ENCODE data around the gene HNRNPA1. TPM values are rescaled to one million over a fixed set of nuclear protein-coding genes. Genes with fewer than 3 reads are reported as not detected.
A peak's percentile ranks its signal among the peaks of the same experiment; 100 is the strongest.

Gene HNRNPA1
- total and polyA plus RNA-seq, 9 of the 15 experiments (the other 6 are each of a cell fraction or from before 2014, with no cell fraction given), result 1,166 to 2,703 (median 1,815) TPM

DNA sequence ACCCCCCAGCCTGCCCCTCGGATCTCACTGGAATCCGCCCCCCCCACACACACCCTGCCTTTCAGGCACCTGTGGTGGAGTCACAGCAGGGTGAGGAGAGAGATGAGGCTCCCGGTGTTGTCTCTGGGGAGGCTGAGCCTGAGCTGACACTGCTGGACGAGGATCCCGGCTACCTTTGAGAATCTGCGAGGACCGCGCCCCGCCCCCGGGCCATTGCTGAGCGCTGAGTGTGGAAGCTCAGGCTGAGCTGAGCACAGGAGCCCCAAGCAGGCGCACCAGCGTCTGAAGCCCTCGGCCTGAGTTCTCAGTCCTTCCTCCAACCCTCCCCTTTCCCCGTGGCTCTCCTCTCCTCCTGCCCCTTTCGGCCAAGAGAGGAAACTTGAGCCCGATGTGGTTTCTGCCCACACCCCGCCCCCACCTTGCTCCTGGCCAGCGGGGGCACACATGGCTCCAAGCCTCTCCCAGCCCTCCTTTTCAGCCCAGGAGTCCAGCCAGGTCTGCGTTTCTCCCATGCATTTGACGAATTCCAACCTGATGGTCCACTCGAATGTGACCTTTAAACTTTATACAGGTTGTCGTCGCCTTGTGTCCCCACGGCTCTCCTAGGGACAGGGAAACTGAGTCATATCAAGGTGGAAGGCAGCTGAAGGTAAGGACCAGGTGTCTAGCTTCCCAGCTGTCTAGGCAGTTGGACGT, 20.4 kb downstream of the HNRNPA1 start, which contains the start of gene NFE2 (continued):
- TF ChIP-seq, protein P1, sequence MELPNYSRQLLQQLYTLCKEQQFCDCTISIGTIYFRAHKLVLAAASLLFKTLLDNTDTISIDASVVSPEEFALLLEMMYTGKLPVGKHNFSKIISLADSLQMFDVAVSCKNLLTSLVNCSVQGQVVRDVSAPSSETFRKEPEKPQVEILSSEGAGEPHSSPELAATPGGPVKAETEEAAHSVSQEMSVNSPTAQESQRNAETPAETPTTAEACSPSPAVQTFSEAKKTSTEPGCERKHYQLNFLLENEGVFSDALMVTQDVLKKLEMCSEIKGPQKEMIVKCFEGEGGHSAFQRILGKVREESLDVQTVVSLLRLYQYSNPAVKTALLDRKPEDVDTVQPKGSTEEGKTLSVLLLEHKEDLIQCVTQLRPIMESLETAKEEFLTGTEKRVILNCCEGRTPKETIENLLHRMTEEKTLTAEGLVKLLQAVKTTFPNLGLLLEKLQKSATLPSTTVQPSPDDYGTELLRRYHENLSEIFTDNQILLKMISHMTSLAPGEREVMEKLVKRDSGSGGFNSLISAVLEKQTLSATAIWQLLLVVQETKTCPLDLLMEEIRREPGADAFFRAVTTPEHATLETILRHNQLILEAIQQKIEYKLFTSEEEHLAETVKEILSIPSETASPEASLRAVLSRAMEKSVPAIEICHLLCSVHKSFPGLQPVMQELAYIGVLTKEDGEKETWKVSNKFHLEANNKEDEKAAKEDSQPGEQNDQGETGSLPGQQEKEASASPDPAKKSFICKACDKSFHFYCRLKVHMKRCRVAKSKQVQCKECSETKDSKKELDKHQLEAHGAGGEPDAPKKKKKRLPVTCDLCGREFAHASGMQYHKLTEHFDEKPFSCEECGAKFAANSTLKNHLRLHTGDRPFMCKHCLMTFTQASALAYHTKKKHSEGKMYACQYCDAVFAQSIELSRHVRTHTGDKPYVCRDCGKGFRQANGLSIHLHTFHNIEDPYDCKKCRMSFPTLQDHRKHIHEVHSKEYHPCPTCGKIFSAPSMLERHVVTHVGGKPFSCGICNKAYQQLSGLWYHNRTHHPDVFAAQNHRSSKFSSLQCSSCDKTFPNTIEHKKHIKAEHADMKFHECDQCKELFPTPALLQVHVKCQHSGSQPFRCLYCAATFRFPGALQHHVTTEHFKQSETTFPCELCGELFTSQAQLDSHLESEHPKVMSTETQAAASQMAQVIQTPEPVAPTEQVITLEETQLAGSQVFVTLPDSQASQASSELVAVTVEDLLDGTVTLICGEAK (IDR thresholded peaks at IDR 0.05), result no peak
- TF ChIP-seq, protein P1 (CRISPR knock-in tag; IDR thresholded peaks at IDR 0.05), result no peak
- TF ChIP-seq, protein P2, sequence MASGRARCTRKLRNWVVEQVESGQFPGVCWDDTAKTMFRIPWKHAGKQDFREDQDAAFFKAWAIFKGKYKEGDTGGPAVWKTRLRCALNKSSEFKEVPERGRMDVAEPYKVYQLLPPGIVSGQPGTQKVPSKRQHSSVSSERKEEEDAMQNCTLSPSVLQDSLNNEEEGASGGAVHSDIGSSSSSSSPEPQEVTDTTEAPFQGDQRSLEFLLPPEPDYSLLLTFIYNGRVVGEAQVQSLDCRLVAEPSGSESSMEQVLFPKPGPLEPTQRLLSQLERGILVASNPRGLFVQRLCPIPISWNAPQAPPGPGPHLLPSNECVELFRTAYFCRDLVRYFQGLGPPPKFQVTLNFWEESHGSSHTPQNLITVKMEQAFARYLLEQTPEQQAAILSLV (tag; IDR thresholded peaks at IDR 0.05), result no peak
- peak; percentile 47; the same call in 1 of the 2 replicates for TF ChIP-seq KLF13 (tag; IDR thresholded peaks at IDR 0.05; ENCODE audit: borderline replicate concordance, low read depth)
- TF ChIP-seq, protein P3, sequence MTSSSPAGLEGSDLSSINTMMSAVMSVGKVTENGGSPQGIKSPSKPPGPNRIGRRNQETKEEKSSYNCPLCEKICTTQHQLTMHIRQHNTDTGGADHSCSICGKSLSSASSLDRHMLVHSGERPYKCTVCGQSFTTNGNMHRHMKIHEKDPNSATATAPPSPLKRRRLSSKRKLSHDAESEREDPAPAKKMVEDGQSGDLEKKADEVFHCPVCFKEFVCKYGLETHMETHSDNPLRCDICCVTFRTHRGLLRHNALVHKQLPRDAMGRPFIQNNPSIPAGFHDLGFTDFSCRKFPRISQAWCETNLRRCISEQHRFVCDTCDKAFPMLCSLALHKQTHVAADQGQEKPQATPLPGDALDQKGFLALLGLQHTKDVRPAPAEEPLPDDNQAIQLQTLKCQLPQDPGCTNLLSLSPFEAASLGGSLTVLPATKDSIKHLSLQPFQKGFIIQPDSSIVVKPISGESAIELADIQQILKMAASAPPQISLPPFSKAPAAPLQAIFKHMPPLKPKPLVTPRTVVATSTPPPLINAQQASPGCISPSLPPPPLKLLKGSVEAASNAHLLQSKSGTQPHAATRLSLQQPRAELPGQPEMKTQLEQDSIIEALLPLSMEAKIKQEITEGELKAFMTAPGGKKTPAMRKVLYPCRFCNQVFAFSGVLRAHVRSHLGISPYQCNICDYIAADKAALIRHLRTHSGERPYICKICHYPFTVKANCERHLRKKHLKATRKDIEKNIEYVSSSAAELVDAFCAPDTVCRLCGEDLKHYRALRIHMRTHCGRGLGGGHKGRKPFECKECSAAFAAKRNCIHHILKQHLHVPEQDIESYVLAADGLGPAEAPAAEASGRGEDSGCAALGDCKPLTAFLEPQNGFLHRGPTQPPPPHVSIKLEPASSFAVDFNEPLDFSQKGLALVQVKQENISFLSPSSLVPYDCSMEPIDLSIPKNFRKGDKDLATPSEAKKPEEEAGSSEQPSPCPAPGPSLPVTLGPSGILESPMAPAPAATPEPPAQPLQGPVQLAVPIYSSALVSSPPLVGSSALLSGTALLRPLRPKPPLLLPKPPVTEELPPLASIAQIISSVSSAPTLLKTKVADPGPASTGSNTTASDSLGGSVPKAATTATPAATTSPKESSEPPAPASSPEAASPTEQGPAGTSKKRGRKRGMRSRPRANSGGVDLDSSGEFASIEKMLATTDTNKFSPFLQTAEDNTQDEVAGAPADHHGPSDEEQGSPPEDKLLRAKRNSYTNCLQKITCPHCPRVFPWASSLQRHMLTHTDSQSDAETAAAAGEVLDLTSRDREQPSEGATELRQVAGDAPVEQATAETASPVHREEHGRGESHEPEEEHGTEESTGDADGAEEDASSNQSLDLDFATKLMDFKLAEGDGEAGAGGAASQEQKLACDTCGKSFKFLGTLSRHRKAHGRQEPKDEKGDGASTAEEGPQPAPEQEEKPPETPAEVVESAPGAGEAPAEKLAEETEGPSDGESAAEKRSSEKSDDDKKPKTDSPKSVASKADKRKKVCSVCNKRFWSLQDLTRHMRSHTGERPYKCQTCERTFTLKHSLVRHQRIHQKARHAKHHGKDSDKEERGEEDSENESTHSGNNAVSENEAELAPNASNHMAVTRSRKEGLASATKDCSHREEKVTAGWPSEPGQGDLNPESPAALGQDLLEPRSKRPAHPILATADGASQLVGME (CRISPR knock-in tag; IDR thresholded peaks at IDR 0.05), result 0 out of 2 replicates have a peak, but pooled peaks have one; percentile 30

Data from K562 (cell line).